ENCODE measurements around the gene PRSS21.
A peak's percentile ranks its signal among the peaks of the same experiment; 100 is the strongest.

Gene PRSS21

GRCh38 chr16:2842340-2843000 is 25.4 kb downstream of the PRSS21 start:
- H3K27me3 ChIP-seq (ENCODE audit: insufficient read depth, poor library complexity, severe bottlenecking), result no peaks in the 10 kb centered on the region
- peak; percentile 33 to 46 for DNase-seq (ENCODE audit: low read depth in 1 of 2, low spot score in 1 of 2)
- H3K27ac ChIP-seq (replicated peaks), result no peak overlapping the region
- TF ChIP-seq SPI1 (IDR thresholded peaks at IDR 0.05; ENCODE audit: borderline replicate concordance, low read depth) (no peak), CTCF (IDR thresholded peaks at IDR 0.05; ENCODE audit: insufficient read depth, low read length) (no peak), GABPA (IDR thresholded peaks at IDR 0.05; ENCODE audit: low read depth) (peak; percentile 85), POLR2AphosphoS5 (IDR thresholded peaks at IDR 0.05; ENCODE audit: low read depth) (no peak)
- TF ChIP-seq, protein P1, sequence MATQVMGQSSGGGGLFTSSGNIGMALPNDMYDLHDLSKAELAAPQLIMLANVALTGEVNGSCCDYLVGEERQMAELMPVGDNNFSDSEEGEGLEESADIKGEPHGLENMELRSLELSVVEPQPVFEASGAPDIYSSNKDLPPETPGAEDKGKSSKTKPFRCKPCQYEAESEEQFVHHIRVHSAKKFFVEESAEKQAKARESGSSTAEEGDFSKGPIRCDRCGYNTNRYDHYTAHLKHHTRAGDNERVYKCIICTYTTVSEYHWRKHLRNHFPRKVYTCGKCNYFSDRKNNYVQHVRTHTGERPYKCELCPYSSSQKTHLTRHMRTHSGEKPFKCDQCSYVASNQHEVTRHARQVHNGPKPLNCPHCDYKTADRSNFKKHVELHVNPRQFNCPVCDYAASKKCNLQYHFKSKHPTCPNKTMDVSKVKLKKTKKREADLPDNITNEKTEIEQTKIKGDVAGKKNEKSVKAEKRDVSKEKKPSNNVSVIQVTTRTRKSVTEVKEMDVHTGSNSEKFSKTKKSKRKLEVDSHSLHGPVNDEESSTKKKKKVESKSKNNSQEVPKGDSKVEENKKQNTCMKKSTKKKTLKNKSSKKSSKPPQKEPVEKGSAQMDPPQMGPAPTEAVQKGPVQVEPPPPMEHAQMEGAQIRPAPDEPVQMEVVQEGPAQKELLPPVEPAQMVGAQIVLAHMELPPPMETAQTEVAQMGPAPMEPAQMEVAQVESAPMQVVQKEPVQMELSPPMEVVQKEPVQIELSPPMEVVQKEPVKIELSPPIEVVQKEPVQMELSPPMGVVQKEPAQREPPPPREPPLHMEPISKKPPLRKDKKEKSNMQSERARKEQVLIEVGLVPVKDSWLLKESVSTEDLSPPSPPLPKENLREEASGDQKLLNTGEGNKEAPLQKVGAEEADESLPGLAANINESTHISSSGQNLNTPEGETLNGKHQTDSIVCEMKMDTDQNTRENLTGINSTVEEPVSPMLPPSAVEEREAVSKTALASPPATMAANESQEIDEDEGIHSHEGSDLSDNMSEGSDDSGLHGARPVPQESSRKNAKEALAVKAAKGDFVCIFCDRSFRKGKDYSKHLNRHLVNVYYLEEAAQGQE (IDR thresholded peaks at IDR 0.05; ENCODE audit: insufficient replicate concordance, low read depth), result no peak
- H3K4me3 ChIP-seq (replicated peaks; ENCODE audit: insufficient read depth, low read length), result no peak overlapping the region

GRCh38 chr16:2843526-2843925 is 26.5 kb downstream of the PRSS21 start:
- Histone ChIP-seq H3K4me3 (replicated peaks; ENCODE audit: insufficient read depth, low read length) (no peak overlapping the region), H3K27me3 (ENCODE audit: insufficient read depth, poor library complexity, severe bottlenecking) (no peaks in the 10 kb centered on the region), H3K27ac (replicated peaks) (no peak overlapping the region)
- DNase-seq (ENCODE audit: low read depth in 1 of 2, low spot score in 1 of 2), result no peak
- TF ChIP-seq CTCF (IDR thresholded peaks at IDR 0.05; ENCODE audit: insufficient read depth, low read length) (no peak), GABPA (IDR thresholded peaks at IDR 0.05; ENCODE audit: low read depth) (no peak), SPI1 (IDR thresholded peaks at IDR 0.05; ENCODE audit: borderline replicate concordance, low read depth) (no peak), POLR2AphosphoS5 (IDR thresholded peaks at IDR 0.05; ENCODE audit: low read depth) (no peak)
- TF ChIP-seq, protein P1 (IDR thresholded peaks at IDR 0.05; ENCODE audit: insufficient replicate concordance, low read depth), result no peak

DNA sequence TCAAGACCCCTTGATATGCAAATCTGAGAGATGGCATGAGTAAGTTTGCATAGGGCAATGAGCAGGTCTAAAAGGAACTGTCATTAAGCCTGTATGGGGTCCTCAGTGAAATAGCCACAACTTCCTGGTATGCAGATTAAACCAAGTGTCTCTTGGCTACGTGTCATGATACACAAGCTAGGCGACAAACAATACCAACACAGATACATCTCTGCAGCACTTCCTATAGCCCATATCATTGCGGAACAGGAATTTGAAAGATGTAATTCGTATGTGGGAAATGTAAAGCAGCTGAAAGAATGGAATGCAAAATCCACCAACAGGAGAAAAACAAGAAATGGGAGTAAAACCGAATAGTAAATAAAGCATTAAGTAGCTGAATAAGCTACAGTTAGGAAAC is 28.1 kb downstream of the PRSS21 start:
- no peak overlapping the region for H3K4me3 ChIP-seq (replicated peaks; ENCODE audit: insufficient read depth, low read length)
- no peaks in the 10 kb centered on the region for H3K27me3 ChIP-seq (ENCODE audit: insufficient read depth, poor library complexity, severe bottlenecking)
- no peak overlapping the region for H3K27ac ChIP-seq (replicated peaks)
- TF ChIP-seq, protein P1 (IDR thresholded peaks at IDR 0.05; ENCODE audit: insufficient replicate concordance, low read depth), result no peak
- TF ChIP-seq POLR2AphosphoS5 (IDR thresholded peaks at IDR 0.05; ENCODE audit: low read depth), result no peak
- no peak for TF ChIP-seq SPI1 (IDR thresholded peaks at IDR 0.05; ENCODE audit: borderline replicate concordance, low read depth)
- no peak for TF ChIP-seq GABPA (IDR thresholded peaks at IDR 0.05; ENCODE audit: low read depth)
- TF ChIP-seq CTCF (IDR thresholded peaks at IDR 0.05; ENCODE audit: insufficient read depth, low read length), result no peak
- no peak for DNase-seq (ENCODE audit: low read depth in 1 of 2, low spot score in 1 of 2)
